ENCODE data around the gene CDC25B. TPM values are rescaled to one million over a fixed set of nuclear protein-coding genes. Genes with fewer than 3 reads are reported as not detected.

Gene CDC25B
- total RNA-seq, 1 donor = 23.5 TPM

DNA sequence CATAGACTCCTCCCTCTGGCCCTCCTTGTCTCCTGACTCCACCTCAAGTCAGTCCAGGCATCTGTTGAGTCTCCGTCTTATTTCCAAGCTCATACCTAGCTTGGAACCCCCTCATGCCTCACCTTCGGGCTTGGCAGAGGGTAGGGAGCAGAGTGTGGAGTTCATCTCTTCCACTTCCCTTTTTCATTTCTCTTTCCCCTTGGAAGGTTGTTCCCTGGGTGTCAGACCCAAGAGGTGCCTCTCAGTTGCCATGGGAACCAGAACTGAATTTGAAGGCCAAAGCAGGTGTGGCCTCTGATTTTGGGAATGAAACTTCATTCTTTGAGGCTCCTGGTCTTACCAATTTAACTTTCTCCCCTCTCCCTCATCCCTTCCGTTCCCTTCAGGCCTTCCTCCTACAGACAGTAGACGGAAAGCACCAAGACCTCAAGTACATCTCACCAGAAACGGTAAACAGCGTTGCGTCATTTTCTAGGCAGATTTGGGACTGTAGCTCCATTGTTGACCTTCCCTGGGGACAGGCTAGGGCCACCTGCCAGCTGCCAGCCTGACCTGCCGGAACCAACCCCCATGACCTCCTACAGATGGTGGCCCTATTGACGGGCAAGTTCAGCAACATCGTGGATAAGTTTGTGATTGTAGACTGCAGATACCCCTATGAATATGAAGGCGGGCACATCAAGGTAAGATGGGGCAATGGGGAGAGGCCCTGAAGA lies 6.6 kb downstream of the CDC25B start:
- Histone ChIP-seq H3K4me3 (ENCODE audit: insufficient read depth, low read length) (no peak overlapping the region), H3K4me2 (ENCODE audit: insufficient read depth, low read length) (no peak overlapping the region), H3K4me1 (ENCODE audit: insufficient read depth, low read length) (peaks cover 37% of the 10 kb centered on the region), H3K27ac (ENCODE audit: low read depth, low read length) (no peak overlapping the region), H3K36me3 (ENCODE audit: insufficient read depth, low read length) (peaks cover 71% of the 10 kb centered on the region), H2AFZ (ENCODE audit: low read length) (no peak overlapping the region), H3K27me3 (ENCODE audit: insufficient read depth, low read length) (no peaks in the 10 kb centered on the region), H3K79me2 (ENCODE audit: insufficient read depth, low read length) (peaks cover 36% of the 10 kb centered on the region), H4K20me1 (ENCODE audit: insufficient read depth, low read length) (peaks cover 2% of the 10 kb centered on the region), H3K9me3 (ENCODE audit: low read depth, low read length) (no peaks in the 10 kb centered on the region)
- no peak for DNase-seq (ENCODE audit: insufficient read length, low spot score, missing footprints)
- TF ChIP-seq, protein P1, sequence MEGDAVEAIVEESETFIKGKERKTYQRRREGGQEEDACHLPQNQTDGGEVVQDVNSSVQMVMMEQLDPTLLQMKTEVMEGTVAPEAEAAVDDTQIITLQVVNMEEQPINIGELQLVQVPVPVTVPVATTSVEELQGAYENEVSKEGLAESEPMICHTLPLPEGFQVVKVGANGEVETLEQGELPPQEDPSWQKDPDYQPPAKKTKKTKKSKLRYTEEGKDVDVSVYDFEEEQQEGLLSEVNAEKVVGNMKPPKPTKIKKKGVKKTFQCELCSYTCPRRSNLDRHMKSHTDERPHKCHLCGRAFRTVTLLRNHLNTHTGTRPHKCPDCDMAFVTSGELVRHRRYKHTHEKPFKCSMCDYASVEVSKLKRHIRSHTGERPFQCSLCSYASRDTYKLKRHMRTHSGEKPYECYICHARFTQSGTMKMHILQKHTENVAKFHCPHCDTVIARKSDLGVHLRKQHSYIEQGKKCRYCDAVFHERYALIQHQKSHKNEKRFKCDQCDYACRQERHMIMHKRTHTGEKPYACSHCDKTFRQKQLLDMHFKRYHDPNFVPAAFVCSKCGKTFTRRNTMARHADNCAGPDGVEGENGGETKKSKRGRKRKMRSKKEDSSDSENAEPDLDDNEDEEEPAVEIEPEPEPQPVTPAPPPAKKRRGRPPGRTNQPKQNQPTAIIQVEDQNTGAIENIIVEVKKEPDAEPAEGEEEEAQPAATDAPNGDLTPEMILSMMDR (IDR thresholded peaks at IDR 0.05; ENCODE audit: extremely low read depth, low read depth, low read length) = no peak

GRCh38 chr20:3803289-3803688 lies 7.2 kb downstream of the CDC25B start:
- H4K20me1 ChIP-seq (ENCODE audit: insufficient read depth, low read length) = peaks cover 2% of the 10 kb centered on the region
- H3K36me3 ChIP-seq (ENCODE audit: insufficient read depth, low read length) = peaks cover 66% of the 10 kb centered on the region
- H3K4me2 ChIP-seq (ENCODE audit: insufficient read depth, low read length) = no peak overlapping the region
- DNase-seq (ENCODE audit: insufficient read length, low spot score, missing footprints) = no peak
- H3K27me3 ChIP-seq (ENCODE audit: insufficient read depth, low read length) = no peaks in the 10 kb centered on the region
- no peak overlapping the region for H3K27ac ChIP-seq (ENCODE audit: low read depth, low read length)
- no peak overlapping the region for H2AFZ ChIP-seq (ENCODE audit: low read length)
- peaks cover 30% of the 10 kb centered on the region for H3K79me2 ChIP-seq (ENCODE audit: insufficient read depth, low read length)
- H3K9me3 ChIP-seq (ENCODE audit: low read depth, low read length) = no peaks in the 10 kb centered on the region
- H3K4me3 ChIP-seq (ENCODE audit: insufficient read depth, low read length) = no peak overlapping the region
- H3K4me1 ChIP-seq (ENCODE audit: insufficient read depth, low read length) = peaks cover 37% of the 10 kb centered on the region
- TF ChIP-seq, protein P1 (IDR thresholded peaks at IDR 0.05; ENCODE audit: extremely low read depth, low read depth, low read length) = no peak

DNA sequence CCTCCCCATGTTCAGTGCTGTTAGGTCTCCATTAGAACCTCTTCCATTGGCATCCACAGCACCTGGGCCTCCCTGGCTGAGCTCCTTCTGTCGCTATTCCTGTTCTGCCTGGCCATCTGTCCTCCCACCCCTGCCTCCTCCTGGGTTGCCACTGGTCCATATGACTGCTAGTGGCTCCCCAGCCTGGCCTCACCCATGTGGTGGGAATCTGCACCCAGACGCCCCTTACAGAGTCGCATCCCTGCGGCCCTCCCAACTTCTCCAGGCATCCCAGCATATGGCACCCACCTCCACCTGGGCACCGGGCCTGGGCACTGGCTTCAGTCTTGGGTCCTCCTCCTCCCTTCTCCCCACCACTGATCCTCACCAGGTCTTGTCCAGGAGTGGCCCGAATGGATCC lies 7.7 kb downstream of the CDC25B start:
- H3K27ac ChIP-seq (ENCODE audit: low read depth, low read length) = no peak overlapping the region
- no peak for DNase-seq (ENCODE audit: insufficient read length, low spot score, missing footprints)

GRCh38 chr20:3804254-3804751 lies 8.2 kb downstream of the CDC25B start:
- TF ChIP-seq, protein P1 (IDR thresholded peaks at IDR 0.05; ENCODE audit: extremely low read depth, low read depth, low read length) = no peak
- H3K27me3 ChIP-seq (ENCODE audit: insufficient read depth, low read length) = no peaks in the 10 kb centered on the region
- no peak overlapping the region for H3K4me3 ChIP-seq (ENCODE audit: insufficient read depth, low read length)
- peaks cover 31% of the 10 kb centered on the region for H3K4me1 ChIP-seq (ENCODE audit: insufficient read depth, low read length)
- H3K9me3 ChIP-seq (ENCODE audit: low read depth, low read length) = no peaks in the 10 kb centered on the region
- no peak overlapping the region for H3K27ac ChIP-seq (ENCODE audit: low read depth, low read length)
- peaks cover 58% of the 10 kb centered on the region for H3K36me3 ChIP-seq (ENCODE audit: insufficient read depth, low read length)
- peaks cover 2% of the 10 kb centered on the region for H4K20me1 ChIP-seq (ENCODE audit: insufficient read depth, low read length)
- no peak overlapping the region for H2AFZ ChIP-seq (ENCODE audit: low read length)
- no peak overlapping the region for H3K4me2 ChIP-seq (ENCODE audit: insufficient read depth, low read length)
- H3K79me2 ChIP-seq (ENCODE audit: insufficient read depth, low read length) = peaks cover 23% of the 10 kb centered on the region
- DNase-seq (ENCODE audit: insufficient read length, low spot score, missing footprints) = no peak

More for the DNA sequence above, 7.7 kb downstream of the CDC25B start:
- H3K4me3 ChIP-seq (ENCODE audit: insufficient read depth, low read length) = no peak overlapping the region
- H3K9me3 ChIP-seq (ENCODE audit: low read depth, low read length) = no peaks in the 10 kb centered on the region
- peaks cover 61% of the 10 kb centered on the region for H3K36me3 ChIP-seq (ENCODE audit: insufficient read depth, low read length)
- H3K4me1 ChIP-seq (ENCODE audit: insufficient read depth, low read length) = peaks cover 34% of the 10 kb centered on the region
- H4K20me1 ChIP-seq (ENCODE audit: insufficient read depth, low read length) = peaks cover 2% of the 10 kb centered on the region
- H3K27me3 ChIP-seq (ENCODE audit: insufficient read depth, low read length) = no peaks in the 10 kb centered on the region
- TF ChIP-seq, protein P1 (IDR thresholded peaks at IDR 0.05; ENCODE audit: extremely low read depth, low read depth, low read length) = no peak
- H3K4me2 ChIP-seq (ENCODE audit: insufficient read depth, low read length) = no peak overlapping the region
- H3K79me2 ChIP-seq (ENCODE audit: insufficient read depth, low read length) = peaks cover 27% of the 10 kb centered on the region
- no peak overlapping the region for H2AFZ ChIP-seq (ENCODE audit: low read length)

All from osteoblast (primary cell).